NCI-H2171 (cell line): ENCODE data around the gene DHRS3.
"Not testable (repeated sequence)": the region's sequence is repeated elsewhere in the genome, so short reads cannot be mapped to it uniquely, and the experiment has no call there.

Source experiments
- DNase-seq: peaks from one replicate; lab custom pipeline; 2025; lab: John Stamatoyannopoulos, UW

The DHRS3 gene

DNA sequence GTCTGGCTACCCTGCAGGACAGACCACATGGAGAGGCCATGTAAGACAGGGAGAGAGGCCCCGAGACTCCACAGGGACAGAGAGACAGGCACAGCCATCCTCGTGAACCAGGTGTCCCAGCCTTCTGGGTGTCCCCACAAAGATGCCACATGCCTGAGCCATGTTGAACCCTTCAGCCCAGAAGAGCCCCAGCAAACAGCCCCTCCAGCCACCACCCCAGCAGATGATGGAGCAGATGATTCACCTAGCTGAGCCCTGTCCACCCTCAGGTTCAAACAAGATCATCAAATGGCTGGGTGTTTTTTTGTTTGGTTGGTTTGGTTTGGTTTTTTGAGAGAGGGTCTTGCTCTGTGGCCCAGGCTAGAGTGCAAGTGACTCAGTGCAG lies 78.7 kb downstream of the DHRS3 start:
- DNase-seq: no peak

DNA sequence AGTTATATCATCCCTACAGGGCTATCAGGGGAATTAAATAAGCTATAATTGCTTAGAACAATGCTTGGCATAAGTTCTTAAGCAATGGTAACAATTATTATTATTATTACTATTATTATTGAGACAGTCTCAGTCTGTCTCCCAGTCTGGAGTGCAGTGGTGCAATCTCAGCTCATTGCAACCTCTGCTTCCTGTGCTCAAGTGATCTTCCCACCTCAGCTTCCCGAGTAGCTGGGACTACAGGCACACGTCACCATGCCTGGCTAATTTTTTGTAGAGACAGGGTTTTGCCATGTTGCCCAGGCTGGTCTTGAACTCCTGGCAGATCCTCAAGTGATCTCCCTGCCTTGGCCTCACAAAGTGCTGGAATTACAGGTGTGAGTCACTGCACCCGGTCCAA lies 79.5 kb downstream of the DHRS3 start:
- DNase-seq: not testable (repeated sequence)

- DNase-seq: no peak
These were observed 80.0 kb downstream of the DHRS3 start for GRCh38 chr1:12537906-12538461.

DNA sequence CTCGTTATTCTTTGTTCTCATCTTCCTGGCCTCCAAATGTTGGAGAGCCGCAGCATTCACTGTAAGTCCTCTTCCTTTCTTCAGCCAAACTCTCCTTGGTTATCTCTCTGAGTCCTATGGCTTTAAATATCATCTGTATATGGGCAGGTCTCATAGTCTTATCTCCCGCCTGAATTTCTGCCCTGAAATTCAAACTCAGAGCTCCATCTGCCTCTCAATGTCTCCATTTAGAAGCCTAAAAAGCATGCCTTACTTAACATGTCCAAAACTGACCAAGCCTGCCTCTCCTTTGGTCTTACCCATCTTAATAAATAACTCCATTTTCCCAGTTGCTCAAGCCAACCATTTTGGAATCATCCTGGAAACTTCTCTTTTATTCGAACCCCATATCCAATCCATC lies 80.7 kb downstream of the DHRS3 start:
- no peak for DNase-seq

DNA sequence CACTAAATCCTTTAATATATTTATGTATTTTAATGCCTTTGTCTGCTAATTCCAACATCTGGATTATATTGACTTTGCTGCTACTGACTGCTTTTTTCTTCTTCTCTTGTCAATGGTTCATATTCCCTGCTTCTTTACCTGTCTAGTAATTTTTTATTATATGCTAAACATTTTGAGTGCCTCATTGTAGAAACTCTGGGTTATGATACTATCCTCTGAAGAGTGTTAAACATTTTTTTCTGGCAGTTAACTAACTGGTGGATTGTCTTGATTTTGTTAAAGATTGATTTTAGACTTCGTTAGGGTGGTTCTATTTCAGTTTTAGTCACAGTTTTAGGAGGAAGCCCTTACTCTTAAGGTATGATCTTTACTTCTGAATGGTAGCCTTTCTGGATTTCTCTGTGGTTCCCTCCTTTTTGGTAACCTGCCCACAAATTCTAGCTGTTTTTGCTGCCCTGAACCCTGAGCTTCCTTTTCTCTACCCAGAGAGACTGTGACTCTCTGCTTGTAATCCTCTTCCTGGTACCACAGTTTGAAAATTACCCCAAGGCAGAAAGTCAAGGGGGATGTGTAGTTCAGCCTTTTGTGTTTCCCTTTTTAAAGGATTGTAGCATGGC lies 81.9 kb downstream of the DHRS3 start:
- no peak for DNase-seq

GRCh38 chr1:12532405-12533315 lies 85.3 kb downstream of the DHRS3 start:
- DNase-seq: no peak

GRCh38 chr1:12531179-12531499 lies 86.9 kb downstream of the DHRS3 start:
- DNase-seq: no peak

DNA sequence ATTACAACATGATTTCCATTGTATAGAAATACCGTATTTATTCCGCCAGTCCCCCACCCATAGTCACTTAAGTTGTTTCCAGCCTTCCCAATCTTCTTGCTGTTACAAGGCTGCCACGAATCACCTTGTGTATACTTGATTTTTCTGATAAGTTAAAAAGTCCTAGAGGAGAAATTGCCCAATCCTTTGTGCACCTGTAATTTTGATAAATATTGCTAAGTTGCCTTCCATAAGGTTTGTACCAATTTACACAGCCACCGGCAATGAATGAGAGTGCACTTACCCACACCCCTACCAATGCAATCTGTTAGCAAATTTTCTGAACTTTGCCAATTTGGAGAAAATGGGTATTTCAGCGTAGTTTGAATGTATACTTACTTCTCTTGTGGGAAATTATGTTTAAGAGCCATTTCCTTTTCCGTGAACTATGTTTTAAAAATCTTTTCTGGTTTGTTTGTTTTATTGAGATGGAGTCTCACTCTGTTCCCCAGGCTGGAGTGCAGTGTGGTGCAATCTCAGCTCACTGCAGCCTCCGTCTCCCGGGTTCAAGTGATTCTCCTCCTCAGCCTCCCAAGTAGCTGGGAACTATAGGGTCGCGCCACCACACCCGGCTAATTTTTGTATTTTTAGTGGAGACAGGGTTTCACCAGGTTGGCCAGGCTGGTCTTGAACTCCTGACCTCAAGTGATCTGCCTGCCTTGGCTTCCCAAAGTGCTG lies 87.4 kb downstream of the DHRS3 start:
- DNase-seq: no peak

DNA sequence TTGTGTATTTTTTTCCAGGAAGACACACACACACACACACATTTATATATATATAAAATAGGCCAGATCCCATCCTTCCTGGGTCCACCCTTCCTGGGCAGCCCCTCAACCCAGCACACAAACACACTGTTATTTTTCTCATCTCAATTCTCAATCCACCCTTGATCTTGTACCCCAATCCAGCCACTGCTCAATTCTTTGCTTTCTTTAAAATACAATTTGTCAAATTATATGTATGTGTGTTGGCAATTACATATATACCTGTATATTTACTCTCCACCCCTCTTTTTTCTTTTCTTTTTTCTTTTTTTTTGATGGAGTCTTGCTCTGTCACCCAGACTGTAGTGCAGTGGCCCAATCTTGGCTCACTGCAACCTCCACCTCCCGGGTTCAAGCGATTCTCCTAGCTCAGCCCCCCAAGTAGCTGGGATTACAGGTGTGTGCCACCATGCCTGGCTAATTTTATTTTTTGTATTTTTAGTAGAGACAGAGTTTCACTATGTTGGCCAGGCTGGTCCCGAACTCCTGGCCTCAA lies 88.3 kb downstream of the DHRS3 start:
- DNase-seq: no peak

DNA sequence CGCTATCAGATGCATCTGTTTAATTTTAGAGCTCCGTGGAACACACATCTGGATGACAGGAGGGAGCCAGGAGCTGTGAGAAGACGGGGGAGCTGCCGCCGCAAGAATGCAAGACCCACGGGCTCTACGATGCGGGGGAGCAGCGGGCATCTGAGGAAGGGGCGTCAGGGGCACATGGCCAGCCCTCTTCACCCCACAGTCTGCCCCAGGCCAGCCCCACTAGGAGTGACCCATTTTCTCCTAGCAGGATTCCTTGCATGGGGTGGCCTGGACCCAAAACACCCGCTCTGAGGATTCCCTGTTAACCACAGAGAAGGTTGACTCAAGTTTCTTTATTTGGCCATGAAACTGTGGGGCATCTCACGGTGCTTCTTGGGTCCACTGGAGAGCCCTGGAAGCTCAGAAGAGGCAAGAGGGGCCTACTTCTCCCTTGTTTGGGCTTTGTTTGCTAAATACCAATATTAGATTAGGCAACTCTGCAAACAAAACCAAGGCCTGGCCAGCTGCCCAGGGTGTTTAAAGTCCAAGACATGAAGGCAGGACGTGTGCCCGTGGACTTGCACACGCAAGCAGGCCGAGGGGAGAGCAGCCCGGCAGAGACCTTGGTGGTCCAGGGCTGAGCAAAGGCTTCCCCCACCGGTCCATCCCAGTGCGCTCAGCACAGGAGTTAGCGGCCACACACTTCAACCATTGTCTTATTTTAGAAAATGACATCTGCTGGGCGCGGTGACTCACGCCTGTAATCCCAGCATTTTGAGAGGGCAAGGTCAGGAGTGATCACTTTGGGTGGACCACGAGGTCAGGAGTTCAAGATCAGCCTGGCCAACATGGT lies 89.8 kb downstream of the DHRS3 start:
- DNase-seq: no peak

DNA sequence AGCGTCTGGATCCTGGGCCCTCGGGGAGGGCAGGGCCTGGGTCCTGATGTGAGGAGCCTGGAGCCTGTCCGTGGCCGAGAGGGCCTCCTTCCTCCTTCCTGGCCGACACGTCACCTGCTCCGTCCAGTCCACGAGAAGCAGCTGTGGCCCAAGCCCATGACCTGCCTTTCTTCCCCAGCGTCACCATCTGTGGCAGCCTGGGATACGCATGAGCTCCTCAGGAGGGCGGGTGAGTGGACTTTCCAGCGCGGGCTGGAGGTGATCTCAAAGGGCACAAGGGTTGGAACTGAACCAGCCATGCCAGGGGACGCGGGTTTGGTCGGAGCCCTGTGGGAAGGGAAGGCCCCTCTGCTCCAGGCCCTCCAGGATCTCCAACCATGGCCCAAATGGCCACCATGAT lies 90.4 kb downstream of the DHRS3 start:
- no peak for DNase-seq

DNA sequence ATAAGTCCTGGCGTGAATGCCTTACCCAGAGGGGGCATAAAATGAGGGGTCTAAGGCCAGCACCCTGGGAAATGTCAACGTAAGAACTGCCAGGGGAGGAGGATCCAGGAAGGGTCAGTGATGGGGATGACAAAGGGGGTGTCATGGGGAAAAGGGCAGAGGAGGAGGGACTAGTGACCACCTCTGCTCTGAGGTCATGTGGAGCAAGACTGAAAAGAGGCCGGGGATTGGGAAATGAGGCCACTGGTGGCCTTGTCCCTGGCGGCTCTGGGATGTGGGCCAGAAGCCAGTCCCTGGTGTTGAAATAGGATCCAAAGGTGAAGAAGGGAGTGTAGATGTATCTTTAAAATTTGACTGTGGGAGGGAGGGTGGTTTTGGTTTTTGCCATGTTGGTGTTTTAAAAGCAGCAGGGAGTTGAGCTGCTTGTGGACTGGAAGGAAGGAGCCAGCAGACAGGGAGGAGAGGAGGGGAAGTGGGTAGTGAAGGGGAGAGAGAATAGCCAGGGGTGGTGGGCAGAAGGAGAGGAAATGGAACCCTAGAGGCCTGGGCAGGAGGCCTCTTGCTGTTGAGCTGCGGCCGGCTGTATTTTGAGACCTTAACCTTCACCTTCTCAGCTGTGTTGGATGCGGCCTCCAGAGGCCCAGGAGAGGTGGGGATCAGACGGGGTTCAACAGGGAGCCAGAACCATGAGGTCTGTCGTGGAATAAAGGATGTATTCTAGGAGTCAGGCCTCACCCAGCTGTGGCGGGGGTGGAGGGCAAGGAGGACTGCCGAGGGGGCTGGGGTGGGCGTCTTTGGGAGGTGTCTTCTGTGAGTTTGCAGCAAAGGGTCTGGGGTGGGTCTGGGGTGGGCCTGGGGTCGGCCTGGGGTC lies 92.5 kb downstream of the DHRS3 start:
- DNase-seq: no peak

GRCh38 chr1:12524266-12524665 lies 93.7 kb downstream of the DHRS3 start:
- no peak for DNase-seq

DNA sequence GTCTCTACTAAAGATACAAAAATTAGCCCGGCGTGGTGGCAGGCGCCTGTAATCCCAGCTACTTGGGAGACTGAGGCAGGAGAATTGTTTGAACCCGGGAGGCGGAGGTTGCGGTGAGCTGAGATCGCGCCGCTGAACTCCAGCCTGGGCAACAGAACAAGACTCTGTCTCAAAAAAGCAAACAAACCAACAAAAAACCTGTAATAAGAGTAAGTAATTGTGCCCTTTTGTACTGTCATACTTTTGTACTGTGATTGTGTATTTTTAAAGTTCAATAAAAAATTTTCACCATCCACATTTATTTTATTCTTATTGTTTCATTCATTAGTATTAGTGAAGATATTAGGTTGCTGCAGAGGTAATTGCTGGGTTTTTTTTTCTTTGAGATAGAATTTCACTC lies 95.2 kb downstream of the DHRS3 start:
- DNase-seq: not testable (repeated sequence)

DNA sequence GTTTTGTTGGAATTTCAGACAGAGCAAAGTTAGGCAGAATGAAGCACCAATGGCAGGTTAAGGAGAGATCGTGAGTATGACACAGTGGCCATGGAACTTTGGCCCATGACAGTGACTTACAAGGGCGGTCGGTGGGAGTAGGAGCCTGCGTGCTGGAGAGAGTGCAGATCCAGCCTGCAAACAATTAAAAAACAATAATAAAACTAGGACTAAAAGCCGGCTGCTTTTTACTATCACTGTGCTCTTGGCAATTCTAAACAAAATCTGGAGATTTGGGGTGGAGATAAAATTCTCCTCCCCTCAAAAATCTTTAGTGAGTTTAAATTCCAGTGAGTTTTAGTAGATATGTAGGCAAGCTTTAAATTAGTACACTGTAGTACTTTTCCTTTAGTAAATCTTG lies 96.9 kb downstream of the DHRS3 start:
- no peak for DNase-seq

DNA sequence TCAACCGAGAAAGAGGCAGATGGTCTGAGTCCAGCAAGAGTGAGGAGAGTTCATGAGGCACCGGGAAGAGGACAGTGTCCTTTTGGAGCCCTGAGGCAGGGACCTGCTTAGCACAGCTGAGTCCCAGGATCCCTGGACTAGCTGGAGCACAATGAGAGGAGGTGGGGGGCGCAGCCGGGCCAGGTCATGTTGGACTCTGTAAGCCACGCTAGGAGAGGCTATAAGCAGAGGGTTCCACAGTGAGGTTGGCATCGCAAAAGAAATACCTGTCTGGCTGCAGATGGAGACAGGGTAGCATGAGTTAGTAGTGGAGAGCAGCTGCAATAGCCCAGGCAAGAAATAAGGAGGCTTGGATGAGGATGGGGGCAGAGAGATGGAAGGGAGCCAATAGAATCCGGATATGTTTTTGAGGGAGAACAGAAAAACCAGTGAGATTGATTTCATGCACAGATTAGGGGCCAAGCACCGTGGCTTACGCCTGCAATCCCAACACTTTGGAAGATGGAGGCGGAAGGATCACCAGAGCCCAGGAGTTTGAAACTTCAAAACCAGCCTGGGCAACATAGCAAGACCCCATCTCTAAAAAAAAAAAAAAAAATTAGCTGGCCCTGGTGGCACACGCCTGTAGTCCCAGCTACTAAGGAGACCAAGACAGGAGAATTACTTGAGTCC lies 98.2 kb downstream of the DHRS3 start:
- no peak for DNase-seq

DNA sequence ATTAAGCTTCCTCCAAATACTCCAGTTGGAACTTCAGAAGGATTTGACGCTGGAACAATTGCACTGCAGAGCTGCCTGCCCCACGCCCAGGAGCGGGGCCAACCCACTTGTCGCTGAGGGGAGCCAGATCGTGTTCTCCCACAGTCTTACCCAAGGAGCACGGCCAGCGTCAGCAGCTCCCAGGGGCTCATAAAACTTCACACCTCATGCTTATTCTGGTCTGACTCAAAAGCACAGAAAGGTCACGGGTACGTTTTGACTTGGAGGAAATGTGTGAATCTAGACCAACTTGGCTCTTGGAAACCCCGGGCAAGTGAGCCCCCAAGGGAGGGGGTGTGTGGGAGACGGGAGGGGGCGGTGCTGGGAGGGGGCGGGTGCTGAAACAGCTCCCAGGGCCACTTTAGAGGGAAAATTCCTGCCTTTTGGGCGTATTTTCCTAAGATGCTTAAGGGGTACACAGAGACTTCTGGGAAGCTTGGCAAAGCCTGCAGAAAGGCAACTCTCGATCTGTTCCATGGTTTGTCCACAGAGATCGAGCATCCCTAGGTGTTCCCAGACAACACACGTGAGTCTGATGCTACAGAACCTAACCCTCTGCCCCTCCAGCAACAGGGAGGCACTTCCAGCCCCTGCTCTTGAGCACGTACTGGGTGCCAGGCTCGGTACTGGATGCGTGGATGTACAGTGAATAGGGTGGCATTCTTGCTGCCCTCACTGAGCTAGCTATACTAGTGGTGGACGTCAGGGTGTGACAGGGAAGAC lies 98.9 kb downstream of the DHRS3 start:
- DNase-seq: no peak
